NT2/D1 (cell line): ENCODE data around the gene IQSEC1.

Experiments used
- DNase-seq: peaks from one replicate; pipeline ENCODE4 v3.0.0-alpha.2; 2011; ENCODE audit warnings: low read depth, low spot score
- H3K27me3 ChIP-seq: 2 replicates; pipeline ENCODE4 v1.6.0; 2011; ENCODE audit warnings: mild to moderate bottlenecking; ENCODE audit not compliant: insufficient read length, insufficient read depth
- H3K36me3 ChIP-seq: 2 replicates; pipeline ENCODE4 v1.6.1; 2011; ENCODE audit warnings: mild to moderate bottlenecking, low read length, mixed read lengths; ENCODE audit not compliant: insufficient read depth, insufficient read length
- H3K4me1 ChIP-seq: 2 replicates; pipeline ENCODE4 v1.5.1; 2011; ENCODE audit not compliant: insufficient read depth, insufficient read length
- H3K4me3 ChIP-seq: 2 replicates; pipeline ENCODE4 v1.5.1; 2011; ENCODE audit warnings: low read depth; ENCODE audit not compliant: insufficient read length
- H3K9ac ChIP-seq: 2 replicates; pipeline ENCODE4 v1.6.0; 2011; ENCODE audit warnings: low read depth; ENCODE audit not compliant: insufficient read length
- H3K9me3 ChIP-seq: 2 replicates; pipeline ENCODE4 v1.5.1; 2011; ENCODE audit warnings: mild to moderate bottlenecking, low read length; ENCODE audit not compliant: insufficient read depth
- SUZ12 ChIP-seq: IDR thresholded peaks from 2 replicates; pipeline ENCODE4 v1.6.1; 2011; ENCODE audit not compliant: insufficient read length, insufficient read depth; ENCODE audit errors: extremely low read depth
- YY1 ChIP-seq: IDR thresholded peaks from 2 replicates; pipeline ENCODE4 v1.6.1; 2011; ENCODE audit not compliant: insufficient read length, insufficient read depth
- ZNF274 ChIP-seq: IDR thresholded peaks from 2 replicates; pipeline ENCODE4 v1.6.1; 2011; ENCODE audit warnings: mild to moderate bottlenecking, low read depth, low read length

IQSEC1 gene

GRCh38 chr3:13039213-13039896 lies 33.9 kb downstream of the IQSEC1 start:
- Histone ChIP-seq H3K4me3 (no peak overlapping the region), H3K36me3 (no peaks in the 10 kb centered on the region)
- no peak for DNase-seq

GRCh38 chr3:13037458-13038117 lies 35.6 kb downstream of the IQSEC1 start:
- peaks cover 35% of the 10 kb centered on the region for H3K4me1 ChIP-seq
- H3K9ac ChIP-seq = no peak overlapping the region
- no peaks in the 10 kb centered on the region for H3K36me3 ChIP-seq
- H3K4me3 ChIP-seq = no peak overlapping the region
- no peaks in the 10 kb centered on the region for H3K9me3 ChIP-seq
- TF ChIP-seq ZNF274 (no peak), SUZ12 (no peak), YY1 (no peak)
- no peaks in the 10 kb centered on the region for H3K27me3 ChIP-seq
- no peak for DNase-seq

More at GRCh38 chr3:13039213-13039896, 33.9 kb downstream of the IQSEC1 start:
- Histone ChIP-seq H3K27me3 (no peaks in the 10 kb centered on the region), H3K9me3 (no peaks in the 10 kb centered on the region), H3K4me1 (peaks cover 44% of the 10 kb centered on the region), H3K9ac (no peak overlapping the region)
- TF ChIP-seq ZNF274 (no peak), SUZ12 (no peak), YY1 (no peak)

GRCh38 chr3:13034861-13035260 lies 38.4 kb downstream of the IQSEC1 start:
- Histone ChIP-seq H3K36me3 (no peaks in the 10 kb centered on the region), H3K27me3 (no peaks in the 10 kb centered on the region), H3K4me1 (peaks cover 13% of the 10 kb centered on the region), H3K9ac (no peak overlapping the region), H3K9me3 (no peaks in the 10 kb centered on the region), H3K4me3 (no peak overlapping the region)
- DNase-seq = no peak
- TF ChIP-seq YY1 (no peak), ZNF274 (no peak), SUZ12 (no peak)

- H3K27me3 ChIP-seq = no peaks in the 10 kb centered on the region
- H3K9me3 ChIP-seq = no peaks in the 10 kb centered on the region
- no peak overlapping the region for H3K9ac ChIP-seq
- H3K36me3 ChIP-seq = no peaks in the 10 kb centered on the region
- no peak overlapping the region for H3K4me3 ChIP-seq
- no peak for DNase-seq
- TF ChIP-seq ZNF274 (no peak), YY1 (no peak), SUZ12 (no peak)
- peaks cover 13% of the 10 kb centered on the region for H3K4me1 ChIP-seq
These were observed 39.0 kb downstream of the IQSEC1 start for GRCh38 chr3:13034109-13034800.

- H3K4me3 ChIP-seq = no peak overlapping the region
- no peak for DNase-seq
- H3K4me1 ChIP-seq = peaks cover 13% of the 10 kb centered on the region
- no peaks in the 10 kb centered on the region for H3K9me3 ChIP-seq
- no peaks in the 10 kb centered on the region for H3K27me3 ChIP-seq
- no peaks in the 10 kb centered on the region for H3K36me3 ChIP-seq
- H3K9ac ChIP-seq = no peak overlapping the region
- no peak for TF ChIP-seq SUZ12
- TF ChIP-seq YY1 = no peak
- TF ChIP-seq ZNF274 = no peak
These were observed 41.0 kb downstream of the IQSEC1 start for GRCh38 chr3:13032206-13032605.

- H3K4me1 ChIP-seq = peaks cover 11% of the 10 kb centered on the region
- TF ChIP-seq SUZ12 (no peak), ZNF274 (no peak), YY1 (no peak)
- no peak for DNase-seq
- no peaks in the 10 kb centered on the region for H3K36me3 ChIP-seq
- no peaks in the 10 kb centered on the region for H3K9me3 ChIP-seq
- no peak overlapping the region for H3K4me3 ChIP-seq
- H3K9ac ChIP-seq = no peak overlapping the region
- H3K27me3 ChIP-seq = no peaks in the 10 kb centered on the region
These were observed 41.6 kb downstream of the IQSEC1 start for GRCh38 chr3:13031621-13032020.

GRCh38 chr3:13030684-13031083 lies 42.5 kb downstream of the IQSEC1 start:
- peaks cover 11% of the 10 kb centered on the region for H3K4me1 ChIP-seq
- H3K4me3 ChIP-seq = no peak overlapping the region
- no peak overlapping the region for H3K9ac ChIP-seq
- no peaks in the 10 kb centered on the region for H3K27me3 ChIP-seq
- no peak for DNase-seq
- TF ChIP-seq YY1 = no peak
- TF ChIP-seq ZNF274 = no peak
- no peak for TF ChIP-seq SUZ12
- no peaks in the 10 kb centered on the region for H3K36me3 ChIP-seq
- no peaks in the 10 kb centered on the region for H3K9me3 ChIP-seq
